ENCODE measurements around the gene FAM177A1. TPM values are rescaled to one million over a fixed set of nuclear protein-coding genes. Genes with fewer than 3 reads are reported as not detected.
A peak's percentile ranks its signal among the peaks of the same experiment; 100 is the strongest.
"Not testable (repeated sequence)": the region's sequence is repeated elsewhere in the genome, so short reads cannot be mapped to it uniquely, and the experiment has no call there.

The FAM177A1 gene
- polyA plus RNA-seq, 2 of the 4 experiments (the other 2 are of a cell fraction) = 76.9 to 102 TPM

DNA sequence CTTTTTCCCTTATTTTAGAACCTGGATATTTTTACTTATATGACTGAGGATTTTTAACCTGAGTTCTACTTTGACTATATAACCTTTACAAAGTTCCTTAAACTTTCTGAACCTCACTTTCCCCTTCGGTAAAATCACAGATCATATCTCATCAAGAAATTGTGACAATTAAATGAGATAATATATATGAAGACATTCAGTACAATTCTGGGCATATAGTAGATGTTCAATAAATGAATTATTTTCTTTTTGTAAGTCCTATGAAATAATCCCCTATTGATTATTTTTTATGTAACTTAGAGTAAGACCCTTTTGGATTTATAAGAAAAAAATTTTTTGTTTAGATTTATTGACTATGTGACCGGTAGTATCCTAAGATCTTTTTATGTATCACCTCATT lies 17.6 kb upstream of the FAM177A1 start:
- Histone ChIP-seq H3K4me3 (no peak overlapping the region), H3K4me2 (no peak overlapping the region), H3K4me1 (no peaks in the 10 kb centered on the region), H3K9me3 (peaks cover 2% of the 10 kb centered on the region; the same call in 2 of the 3 replicates), H3K27ac (no peak overlapping the region)
- no peak for ATAC-seq
- FAIRE-seq = no peak
- WGBS (ENCODE audit: missing lambda C conversion rate) = 92% methylated on average over 2 of the region's 2 CpGs
- ChIA-PET CTCF (no interaction called here), POLR2A (no interaction called here)
- DNase-seq (ENCODE audit: low read depth in 1 of 2, low spot score in 1 of 2) = no peak
- no peak for TF ChIP-seq HOXA7 (CRISPR knock-in tag; IDR thresholded peaks at IDR 0.05)
- no peak for TF ChIP-seq ZC3H11A (IDR thresholded peaks at IDR 0.05)
- no peak for TF ChIP-seq CEBPB (IDR thresholded peaks at IDR 0.05)
- TF ChIP-seq SMC3 (IDR thresholded peaks at IDR 0.05) = no peak
- TF ChIP-seq RFX5 (IDR thresholded peaks at IDR 0.05) = no peak
- TF ChIP-seq EHMT2 (IDR thresholded peaks at IDR 0.05; ENCODE audit: low read depth) = no peak
- no peak for TF ChIP-seq CBX8 (IDR thresholded peaks at IDR 0.05)
- TF ChIP-seq, protein P1, sequence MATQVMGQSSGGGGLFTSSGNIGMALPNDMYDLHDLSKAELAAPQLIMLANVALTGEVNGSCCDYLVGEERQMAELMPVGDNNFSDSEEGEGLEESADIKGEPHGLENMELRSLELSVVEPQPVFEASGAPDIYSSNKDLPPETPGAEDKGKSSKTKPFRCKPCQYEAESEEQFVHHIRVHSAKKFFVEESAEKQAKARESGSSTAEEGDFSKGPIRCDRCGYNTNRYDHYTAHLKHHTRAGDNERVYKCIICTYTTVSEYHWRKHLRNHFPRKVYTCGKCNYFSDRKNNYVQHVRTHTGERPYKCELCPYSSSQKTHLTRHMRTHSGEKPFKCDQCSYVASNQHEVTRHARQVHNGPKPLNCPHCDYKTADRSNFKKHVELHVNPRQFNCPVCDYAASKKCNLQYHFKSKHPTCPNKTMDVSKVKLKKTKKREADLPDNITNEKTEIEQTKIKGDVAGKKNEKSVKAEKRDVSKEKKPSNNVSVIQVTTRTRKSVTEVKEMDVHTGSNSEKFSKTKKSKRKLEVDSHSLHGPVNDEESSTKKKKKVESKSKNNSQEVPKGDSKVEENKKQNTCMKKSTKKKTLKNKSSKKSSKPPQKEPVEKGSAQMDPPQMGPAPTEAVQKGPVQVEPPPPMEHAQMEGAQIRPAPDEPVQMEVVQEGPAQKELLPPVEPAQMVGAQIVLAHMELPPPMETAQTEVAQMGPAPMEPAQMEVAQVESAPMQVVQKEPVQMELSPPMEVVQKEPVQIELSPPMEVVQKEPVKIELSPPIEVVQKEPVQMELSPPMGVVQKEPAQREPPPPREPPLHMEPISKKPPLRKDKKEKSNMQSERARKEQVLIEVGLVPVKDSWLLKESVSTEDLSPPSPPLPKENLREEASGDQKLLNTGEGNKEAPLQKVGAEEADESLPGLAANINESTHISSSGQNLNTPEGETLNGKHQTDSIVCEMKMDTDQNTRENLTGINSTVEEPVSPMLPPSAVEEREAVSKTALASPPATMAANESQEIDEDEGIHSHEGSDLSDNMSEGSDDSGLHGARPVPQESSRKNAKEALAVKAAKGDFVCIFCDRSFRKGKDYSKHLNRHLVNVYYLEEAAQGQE (IDR thresholded peaks at IDR 0.05) = no peak
- no peak for TF ChIP-seq JUN (IDR thresholded peaks at IDR 0.05)
- TF ChIP-seq NFE2L2 (conservative IDR thresholded peaks at IDR 0.05; ENCODE audit: low read length) = no peak
- no peak for TF ChIP-seq RAD21 (conservative IDR thresholded peaks at IDR 0.05 in 1 of 2, IDR thresholded peaks at IDR 0.05 in 1 of 2)
- no peak for TF ChIP-seq HDAC2 (IDR thresholded peaks at IDR 0.05)
- no peak for TF ChIP-seq JUNB (IDR thresholded peaks at IDR 0.05)
- no peak for TF ChIP-seq RCOR1 (IDR thresholded peaks at IDR 0.05; ENCODE audit: low read depth, low read length)
- no peak for TF ChIP-seq MAFK (IDR thresholded peaks at IDR 0.05; ENCODE audit: partially characterized antibody)
- no peak for TF ChIP-seq ZNF302 (CRISPR knock-in tag; IDR thresholded peaks at IDR 0.05)
- no peak for TF ChIP-seq GATA3 (IDR thresholded peaks at IDR 0.05; ENCODE audit: borderline replicate concordance)
- no peak for TF ChIP-seq KDM5A (IDR thresholded peaks at IDR 0.05)

- no peaks in the 10 kb centered on the region for H3K4me1 ChIP-seq
- TF ChIP-seq KDM5A (IDR thresholded peaks at IDR 0.05) = no peak
- TF ChIP-seq HOXB5 (CRISPR knock-in tag; IDR thresholded peaks at IDR 0.05) = no peak
- TF ChIP-seq RNF2 (IDR thresholded peaks at IDR 0.05; ENCODE audit: borderline replicate concordance, low read depth) = no peak
- no peak overlapping the region for H3K4me3 ChIP-seq
- peaks cover 16% of the 10 kb centered on the region for H3K9me3 ChIP-seq
- 87% methylated on average over 2 of the region's 2 CpGs for WGBS (ENCODE audit: missing lambda C conversion rate)
- FAIRE-seq = no peak
- no peak for DNase-seq (ENCODE audit: low read depth in 1 of 2, low spot score in 1 of 2)
- no peak overlapping the region for H3K27ac ChIP-seq
- H3K4me2 ChIP-seq = no peak overlapping the region
- ChIA-PET CTCF (interaction anchor here (1.4 kb wide), 1 partner anchor 11 kb away, joined by 3 read pairs; no protein-coding TSS in a partner anchor), POLR2A (interaction anchor here (1.9 kb wide), 1 partner anchor 13 kb away, joined by 7 read pairs; the partner anchor contains the start of gene FAM177A1)
- ATAC-seq = no peak
Measured at GRCh38 chr14:35032562-35032961, 13.5 kb upstream of the FAM177A1 start.

DNA sequence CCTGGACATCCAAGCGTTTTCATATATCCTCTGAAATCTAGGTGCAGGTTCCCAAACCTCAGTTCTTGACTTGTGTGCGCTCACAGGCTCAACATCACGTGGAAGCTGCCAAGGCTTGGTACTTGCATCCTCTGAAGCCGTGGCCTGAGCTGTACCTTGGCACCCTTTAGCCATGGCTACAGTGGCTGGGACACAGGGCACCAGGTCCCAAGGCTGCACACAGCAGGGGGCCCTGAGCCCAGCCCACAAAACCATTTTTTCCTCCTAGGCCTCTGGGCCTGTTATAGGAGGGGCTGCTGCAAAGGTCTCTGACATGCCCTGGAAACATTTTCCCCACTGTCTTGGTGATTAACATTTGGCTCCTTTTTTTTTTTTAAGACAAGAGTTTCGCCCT lies 11.6 kb upstream of the FAM177A1 start:
- DNase-seq (ENCODE audit: low read depth in 1 of 2, low spot score in 1 of 2) (peak in 1 of 2 experiments; percentile 18), FAIRE-seq (no peak), ATAC-seq (no peak)
- ChIA-PET POLR2A (no interaction called here), CTCF (no interaction called here)
- Histone ChIP-seq H3K27ac (no peak overlapping the region), H3K4me3 (no peak overlapping the region), H3K4me1 (no peaks in the 10 kb centered on the region), H3K9me3 (peaks cover 16% of the 10 kb centered on the region), H3K4me2 (no peak overlapping the region)
- TF ChIP-seq ZSCAN20 (CRISPR knock-in tag; IDR thresholded peaks at IDR 0.05) = no peak
- TF ChIP-seq ZFP36 (IDR thresholded peaks at IDR 0.05; ENCODE audit: borderline replicate concordance, partially characterized antibody) = peak; percentile 98
- 93% methylated on average over 5 of the region's 5 CpGs for whole genome bisulfite sequencing (ENCODE audit: missing lambda C conversion rate)

DNA sequence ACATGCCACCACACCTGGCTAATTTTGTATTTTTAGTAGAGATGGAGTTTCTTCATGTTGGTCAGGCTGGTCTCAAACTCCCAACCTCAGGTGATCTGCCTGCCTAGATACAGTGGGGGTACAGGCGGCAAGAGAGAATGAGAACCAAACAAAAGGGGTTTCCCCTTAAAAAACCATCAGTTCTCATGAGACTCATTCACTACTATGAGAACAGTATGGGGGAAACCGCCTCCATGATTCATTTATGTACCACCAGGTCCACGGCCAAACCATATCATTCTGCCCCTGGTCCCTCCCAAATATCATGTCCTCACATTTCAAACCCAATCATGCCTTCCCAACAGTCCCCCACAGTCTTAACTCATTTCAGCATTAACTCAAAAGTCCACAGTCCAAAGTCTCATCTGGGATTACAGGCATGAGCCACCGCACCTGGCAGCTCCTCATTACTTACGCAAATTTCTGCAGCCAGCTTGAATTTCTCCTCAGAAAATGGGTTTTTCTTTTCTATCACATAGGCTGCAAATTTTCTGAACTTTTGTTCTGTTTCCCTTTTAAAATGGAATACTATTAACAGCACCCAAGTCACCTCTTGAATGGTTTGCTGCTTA lies 11.0 kb upstream of the FAM177A1 start:
- not testable (repeated sequence) for FAIRE-seq

DNA sequence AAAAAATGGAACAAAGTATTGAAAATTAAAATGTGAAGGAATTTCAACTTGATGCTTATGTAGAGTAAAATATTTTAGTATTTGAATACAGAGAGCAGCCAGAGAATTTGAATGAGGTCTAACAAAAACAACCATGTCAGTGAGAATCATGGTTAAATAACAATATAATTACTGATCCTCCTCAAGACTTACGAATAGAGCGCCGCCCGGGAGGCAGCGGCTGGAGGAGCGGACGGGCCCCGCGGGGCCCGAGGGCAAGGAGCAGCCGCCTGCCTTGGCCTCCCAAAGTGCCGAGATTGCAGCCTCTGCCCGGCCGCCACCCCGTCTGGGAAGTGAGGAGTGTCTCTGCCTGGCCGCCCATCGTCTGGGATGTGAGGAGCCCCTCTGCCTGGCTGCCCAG lies 7.8 kb upstream of the FAM177A1 start:
- ATAC-seq; DNase-seq (ENCODE audit: low read depth in 1 of 2, low spot score in 1 of 2); POLR2A ChIA-PET; FAIRE-seq; H3K27ac ChIP-seq; H3K4me3 ChIP-seq; H3K4me1 ChIP-seq; H3K4me2 ChIP-seq: not testable (repeated sequence)
- 65% methylated on average over 9 of the region's 17 CpGs for WGBS (ENCODE audit: missing lambda C conversion rate)
- H3K9me3 ChIP-seq = peaks cover 15% of the 10 kb centered on the region
- CTCF ChIA-PET = interaction anchor here (0.7 to 1.7 kb wide), 2 partner anchors 8 to 9 kb away, joined by 3 read pairs; partner anchors contain the start of gene FAM177A1

More for the DNA sequence above, 11.0 kb upstream of the FAM177A1 start:
- H3K4me1 ChIP-seq; H3K27ac ChIP-seq; ATAC-seq; DNase-seq (ENCODE audit: low read depth in 1 of 2, low spot score in 1 of 2); POLR2A ChIA-PET; CTCF ChIA-PET; H3K4me2 ChIP-seq; H3K4me3 ChIP-seq: not testable (repeated sequence)
- H3K9me3 ChIP-seq = peaks cover 16% of the 10 kb centered on the region
- 92% methylated on average over 5 of the region's 5 CpGs for whole genome bisulfite sequencing (ENCODE audit: missing lambda C conversion rate)
